Breast epithelium (tissue), 4 donors: ENCODE results near the gene NKX2-1. TPM values are rescaled to one million over a fixed set of nuclear protein-coding genes. Genes with fewer than 3 reads are reported as not detected.

Experiments
- DNase-seq, 2 donors: peaks; one replicate each; pipeline ENCODE4 v3.0.0-alpha.2; 2019; ENCODE audit warnings: low spot score in 2 of 2
- H3K27ac ChIP-seq, 2 donors: fragments of 200-600 bp; sonication (generic) in 1 of 2; one replicate each; pipeline ENCODE4 v1.5.1; 2016 to 2019; ENCODE audit warnings: mild to moderate bottlenecking in 1 of 2
- H3K27me3 ChIP-seq, 2 donors: fragments of 200-600 bp; sonication (generic) in 1 of 2; one replicate each; pipeline versions ENCODE4 v1.5.1 to v1.6.0; 2017 to 2019; ENCODE audit warnings: control low read depth in 1 of 2, mild to moderate bottlenecking in 1 of 2
- H3K36me3 ChIP-seq: fragments of 200-600 bp; one replicate; pipeline ENCODE4 v1.5.1; 2019
- H3K4me1 ChIP-seq, 2 donors: fragments of 200-600 bp; sonication (generic); one replicate each; pipeline ENCODE4 v1.5.1; 2016 to 2019; ENCODE audit warnings: control low read depth in 1 of 2
- H3K4me3 ChIP-seq, 3 donors: fragments of 200-600 bp; sonication (generic); 1 replicate in 2 of 3; 2 replicates in 1 of 3; pipeline ENCODE4 v1.5.1; 2016 to 2019; ENCODE audit warnings: mild to moderate bottlenecking in 3 of 3, moderate library complexity in 2 of 3
- H3K9me3 ChIP-seq, 2 donors: fragments of 200-600 bp; sonication (generic) in 1 of 2; one replicate each; pipeline ENCODE4 v1.5.1; 2016 to 2019; ENCODE audit warnings: control low read depth in 1 of 2
- POLR2A ChIP-seq: fragments of 450-650 bp; IDR thresholded peaks from one replicate; pipeline ENCODE4 v1.6.1; 2016; ENCODE audit warnings: antibody characterized with exemption, mild to moderate bottlenecking, moderate library complexity
- POLR2AphosphoS5 ChIP-seq, 3 donors: sonication (generic); formaldehyde crosslinking; IDR thresholded peaks; one replicate each; pipeline ENCODE4 v1.6.1; 2017; ENCODE audit warnings: antibody characterized with exemption in 3 of 3
- intact Hi-C: fragments of 100-400 bp; cut with DNase I; formaldehyde crosslinking; loops from one replicate; pipeline ENCODE4 v1.15.1; 2023; ENCODE audit warnings: low total_unique reads
- total RNA-seq, 3 donors: library from RNA; depleted of rRNA; stranded (reverse); fragments of >200 nt; gene quantifications; one replicate each; pipeline ENCODE4 v1.1.0, GENCODE V29; 2016
- TF ChIP-seq, protein P1 (sequence below), 3 donors: fragments of 450-650 bp; IDR thresholded peaks; one replicate each; pipeline ENCODE4 v1.5.1; 2016 to 2017; ENCODE audit warnings: antibody characterized with exemption in 3 of 3, mild to moderate bottlenecking in 3 of 3, moderate library complexity in 3 of 3

Gene NKX2-1
- total RNA-seq, 3 donors from 2014 or later, result not detected

DNA sequence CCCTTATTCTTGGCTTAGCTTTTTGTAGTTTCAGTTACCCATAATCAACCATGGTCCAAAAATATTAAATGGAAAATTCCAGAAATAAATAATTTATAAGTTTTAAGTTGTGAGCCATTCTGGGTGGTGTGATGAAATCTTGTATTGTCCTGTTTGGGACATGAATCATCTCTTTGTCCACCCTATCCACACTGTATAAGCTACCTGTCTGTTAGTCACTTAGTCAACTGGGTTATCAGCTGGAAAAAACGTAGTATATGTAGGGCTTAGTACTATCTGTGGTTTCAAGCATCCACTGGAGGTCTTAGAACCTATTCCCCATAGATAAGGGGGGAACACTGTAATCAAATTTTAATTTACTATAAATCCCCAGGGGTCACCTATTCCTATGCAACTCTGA is 52.7 kb downstream of the NKX2-1 start:
- H3K9me3 ChIP-seq, result no peaks in the 10 kb centered on the region
- DNase-seq, result no peak
- H3K27ac ChIP-seq, result no peak overlapping the region
- H3K4me3 ChIP-seq, result no peak overlapping the region
- H3K4me1 ChIP-seq, result no peaks in the 10 kb centered on the region
- TF ChIP-seq POLR2AphosphoS5 (IDR thresholded peaks at IDR 0.05), result no peak
- TF ChIP-seq POLR2A, result no peak
- TF ChIP-seq, protein P1, sequence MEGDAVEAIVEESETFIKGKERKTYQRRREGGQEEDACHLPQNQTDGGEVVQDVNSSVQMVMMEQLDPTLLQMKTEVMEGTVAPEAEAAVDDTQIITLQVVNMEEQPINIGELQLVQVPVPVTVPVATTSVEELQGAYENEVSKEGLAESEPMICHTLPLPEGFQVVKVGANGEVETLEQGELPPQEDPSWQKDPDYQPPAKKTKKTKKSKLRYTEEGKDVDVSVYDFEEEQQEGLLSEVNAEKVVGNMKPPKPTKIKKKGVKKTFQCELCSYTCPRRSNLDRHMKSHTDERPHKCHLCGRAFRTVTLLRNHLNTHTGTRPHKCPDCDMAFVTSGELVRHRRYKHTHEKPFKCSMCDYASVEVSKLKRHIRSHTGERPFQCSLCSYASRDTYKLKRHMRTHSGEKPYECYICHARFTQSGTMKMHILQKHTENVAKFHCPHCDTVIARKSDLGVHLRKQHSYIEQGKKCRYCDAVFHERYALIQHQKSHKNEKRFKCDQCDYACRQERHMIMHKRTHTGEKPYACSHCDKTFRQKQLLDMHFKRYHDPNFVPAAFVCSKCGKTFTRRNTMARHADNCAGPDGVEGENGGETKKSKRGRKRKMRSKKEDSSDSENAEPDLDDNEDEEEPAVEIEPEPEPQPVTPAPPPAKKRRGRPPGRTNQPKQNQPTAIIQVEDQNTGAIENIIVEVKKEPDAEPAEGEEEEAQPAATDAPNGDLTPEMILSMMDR (IDR thresholded peaks at IDR 0.05), result no peak
- H3K36me3 ChIP-seq, result no peaks in the 10 kb centered on the region
- intact Hi-C loops, result no loop called here
- peaks cover 0 to 4% of the 10 kb centered on the region in 2 donors for H3K27me3 ChIP-seq

Other genes with a start within 250 kb of the NKX2-1 start
- 10 to 100 TPM; 19.0 to 33.1 (median 20.3) TPM for gene MBIP, start 199.6 kb downstream of the NKX2-1 start, total RNA-seq
- under 1 TPM in 1 of 3 donors, not detected in 2; 0.73 TPM for gene NKX2-8, start 62.4 kb upstream of the NKX2-1 start, total RNA-seq
- gene PAX9, start 141.6 kb upstream of the NKX2-1 start, total RNA-seq, result 1 to 10 TPM in 2 of 3 donors, under 1 TPM in 1; 0.64 to 4.9 (median 1.3) TPM